H1 (cell line): Measurements from ENCODE around the gene SLC37A1. TPM values are rescaled to one million over a fixed set of nuclear protein-coding genes. Genes with fewer than 3 reads are reported as not detected.

Experiments
- ATF3 ChIP-seq: IDR thresholded peaks from 2 replicates; pipeline ENCODE4 v1.6.1; 2011; ENCODE audit warnings: low read depth, mild to moderate bottlenecking, low read length; ENCODE audit not compliant: insufficient read depth
- CBX8 ChIP-seq: fragments of 300-800, 300-1000 bp; sonication (generic); IDR thresholded peaks from 2 replicates; pipeline ENCODE4 v1.7.1; 2016; ENCODE audit warnings: low read depth, low read length, borderline replicate concordance
- GTF2F1 ChIP-seq: IDR thresholded peaks from 2 replicates; pipeline ENCODE4 v1.6.1; 2012; ENCODE audit warnings: low read depth, low read length, improper control_type of control experiment, borderline replicate concordance
- KDM1A ChIP-seq: fragments of 200-600, 300-600 bp; sonication (generic); IDR thresholded peaks from 2 replicates; pipeline ENCODE4 v1.7.1; 2016; ENCODE audit warnings: mild to moderate bottlenecking, low read length, borderline replicate concordance
- SIN3A ChIP-seq, 2 experiments: IDR thresholded peaks in 1 of 2; conservative IDR thresholded peaks in 1 of 2; 2 replicates each; pipeline ENCODE4 v1.6.1; 2011 to 2012; ENCODE audit warnings: low read length in 2 of 2, improper control_type of control experiment in 1 of 2, low read depth in 1 of 2, mild to moderate bottlenecking in 1 of 2
- polyA plus RNA-seq, 7 experiments: library from polyadenylated mRNA; depleted of rRNA in 3 of 7; stranded (reverse) in 5 of 7; unstranded in 2 of 7; fragments of >200 nt in 5 of 7; fragments of 200-250 nt in 2 of 7; gene quantifications; 1 replicate in 5 of 7; 2 replicates in 1 of 7; 4 replicates in 1 of 7; pipeline versions ENCODE4 v1.2.1 to v1.2.3, GENCODE V29; 2011 to 2013; ENCODE audit warnings: missing spikeins in 2 of 7, mixed read lengths in 2 of 7
- total RNA-seq: library from RNA; stranded (reverse); fragmentation: NEBNext Ultra II Directional; extraction: Animal tissue kit (Norgen Biotek cat#: 25700); gene quantifications from 2 replicates; pipeline ENCODE4 v1.2.1, GENCODE V29; 2021

Gene SLC37A1
- total and polyA plus RNA-seq, 2 of the 8 experiments (the other 6 are each of a cell fraction or from before 2014, with no cell fraction given) = 15.6 to 30.9 TPM

GRCh38 chr21:42557420-42557819, 43.8 kb downstream of the SLC37A1 start (continued):
- no peak for TF ChIP-seq GTF2F1
- no peak for TF ChIP-seq ATF3
- no peak for TF ChIP-seq KDM1A
- no peak for TF ChIP-seq SIN3A (conservative IDR thresholded peaks at IDR 0.05 in 1 of 2, IDR thresholded peaks at IDR 0.05 in 1 of 2; ENCODE audit: low read depth in 1 of 2, low read length in 2 of 2)
- TF ChIP-seq CBX8 = no peak
